SJCRH30 (cell line): ENCODE results near the gene PROC. TPM values are rescaled to one million over a fixed set of nuclear protein-coding genes. Genes with fewer than 3 reads are reported as not detected.
A peak's percentile ranks its signal among the peaks of the same experiment; 100 is the strongest.

Source experiments
- DNase-seq, 2 experiments: peaks; one replicate each; pipeline ENCODE4 v3.0.0-alpha.2; 2015 to 2020
- H3K27ac ChIP-seq: fragments of 250-450 bp; sonication (Bioruptor Pico); 2 replicates; pipeline ENCODE4 v1.5.1; 2020; ENCODE audit warnings: mild to moderate bottlenecking, moderate library complexity
- H3K27me3 ChIP-seq: fragments of 250-450 bp; sonication (Bioruptor Pico); 2 replicates; pipeline ENCODE4 v1.5.1; 2020; ENCODE audit warnings: mild to moderate bottlenecking, moderate library complexity
- H3K36me3 ChIP-seq: fragments of 250-450 bp; sonication (Bioruptor Pico); 2 replicates; pipeline ENCODE4 v1.5.1; 2020; ENCODE audit warnings: mild to moderate bottlenecking, moderate library complexity
- H3K4me1 ChIP-seq: fragments of 250-450 bp; sonication (Bioruptor Pico); 2 replicates; pipeline ENCODE4 v1.5.1; 2020; ENCODE audit warnings: mild to moderate bottlenecking, moderate library complexity
- H3K4me3 ChIP-seq: fragments of 250-450 bp; sonication (Bioruptor Pico); 2 replicates; pipeline ENCODE4 v1.5.1; 2020; ENCODE audit warnings: mild to moderate bottlenecking, moderate library complexity
- H3K9me3 ChIP-seq: fragments of 250-450 bp; sonication (Bioruptor Pico); replicated peaks from 2 replicates; pipeline ENCODE4 v1.5.1; 2020; ENCODE audit warnings: mild to moderate bottlenecking, moderate library complexity
- total RNA-seq: library from RNA; depleted of rRNA; stranded (reverse); fragments of >200 nt; shearing (Covaris generic); gene quantifications from 2 replicates; pipeline ENCODE4 v1.2.3, GENCODE V29; 2014; rRNA removed

The PROC gene
- not detected in 2 replicates for total RNA-seq

- no peak for DNase-seq
- H3K4me3 ChIP-seq, result no peak within 1 kb of the TSS
- no peak within 1 kb of the TSS for H3K27ac ChIP-seq
- H3K27me3 ChIP-seq, result no peaks in the 10 kb centered on the region
- H3K36me3 ChIP-seq, result no peaks in the 10 kb centered on the region
- H3K9me3 ChIP-seq, result no peaks in the 10 kb centered on the region; the same call in 1 of the 2 replicates
- H3K4me1 ChIP-seq, result peaks cover 24% of the 10 kb centered on the region
Measured at GRCh38 chr2:127418300-127419111, at the start of gene PROC. PROC (plus strand) TSS chr2:127418427; CDS start chr2:127419943, 1,516 bp downstream.

DNA sequence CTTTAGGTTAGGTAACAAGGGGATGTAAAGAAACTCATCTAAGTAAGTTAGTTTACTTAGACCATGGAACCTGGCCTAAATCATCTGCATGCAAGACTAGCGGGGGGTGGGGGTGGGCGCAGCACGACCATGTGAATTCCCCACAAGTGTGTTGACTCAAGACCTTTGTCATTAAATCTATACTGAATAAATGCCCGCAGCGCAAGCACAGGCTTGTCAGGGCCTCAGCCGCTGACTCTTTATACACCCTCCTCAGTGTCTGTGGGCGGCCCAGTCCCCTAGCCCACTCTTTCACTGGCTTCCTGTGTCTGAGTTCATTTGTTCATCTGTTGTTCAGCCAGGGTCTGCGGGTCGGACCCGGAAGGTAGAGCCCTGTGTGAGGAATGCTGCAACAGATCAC, 48.2 kb upstream of the PROC start:
- H3K4me1 ChIP-seq, result peaks cover 15% of the 10 kb centered on the region
- no peaks in the 10 kb centered on the region; the same call in 1 of the 2 replicates for H3K36me3 ChIP-seq
- H3K9me3 ChIP-seq, result no peaks in the 10 kb centered on the region
- no peak for DNase-seq
- H3K27me3 ChIP-seq, result no peaks in the 10 kb centered on the region
- H3K4me3 ChIP-seq, result no peak overlapping the region
- no peak overlapping the region for H3K27ac ChIP-seq

DNA sequence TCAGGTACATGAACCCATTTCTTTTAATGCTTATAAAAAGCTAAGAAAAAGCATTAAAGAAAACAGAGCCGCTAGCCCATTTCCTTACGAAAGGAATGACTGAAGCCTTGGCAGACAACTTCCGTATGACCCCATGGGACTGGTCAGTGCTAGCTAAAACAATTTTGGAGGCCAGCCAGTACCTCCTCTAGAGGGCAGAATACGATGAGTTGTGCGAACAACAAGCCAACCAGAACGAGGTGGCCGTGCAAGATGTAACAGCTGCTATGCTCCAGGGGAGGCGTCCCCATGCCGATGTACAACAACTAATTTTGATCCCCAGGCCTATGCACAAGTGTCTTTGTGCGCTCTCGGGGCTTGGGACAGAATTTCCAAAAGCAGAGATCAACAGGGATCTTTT, 47.2 kb upstream of the PROC start:
- Histone ChIP-seq H3K4me3 (peak overlapping the region; percentile 51), H3K36me3 (no peaks in the 10 kb centered on the region; the same call in 1 of the 2 replicates), H3K4me1 (peaks cover 15% of the 10 kb centered on the region), H3K9me3 (peaks cover 5% of the 10 kb centered on the region; the same call in 1 of the 2 replicates), H3K27ac (peak overlapping the region; percentile 94), H3K27me3 (no peaks in the 10 kb centered on the region)
- peak; percentile 95 to 97 for DNase-seq

DNA sequence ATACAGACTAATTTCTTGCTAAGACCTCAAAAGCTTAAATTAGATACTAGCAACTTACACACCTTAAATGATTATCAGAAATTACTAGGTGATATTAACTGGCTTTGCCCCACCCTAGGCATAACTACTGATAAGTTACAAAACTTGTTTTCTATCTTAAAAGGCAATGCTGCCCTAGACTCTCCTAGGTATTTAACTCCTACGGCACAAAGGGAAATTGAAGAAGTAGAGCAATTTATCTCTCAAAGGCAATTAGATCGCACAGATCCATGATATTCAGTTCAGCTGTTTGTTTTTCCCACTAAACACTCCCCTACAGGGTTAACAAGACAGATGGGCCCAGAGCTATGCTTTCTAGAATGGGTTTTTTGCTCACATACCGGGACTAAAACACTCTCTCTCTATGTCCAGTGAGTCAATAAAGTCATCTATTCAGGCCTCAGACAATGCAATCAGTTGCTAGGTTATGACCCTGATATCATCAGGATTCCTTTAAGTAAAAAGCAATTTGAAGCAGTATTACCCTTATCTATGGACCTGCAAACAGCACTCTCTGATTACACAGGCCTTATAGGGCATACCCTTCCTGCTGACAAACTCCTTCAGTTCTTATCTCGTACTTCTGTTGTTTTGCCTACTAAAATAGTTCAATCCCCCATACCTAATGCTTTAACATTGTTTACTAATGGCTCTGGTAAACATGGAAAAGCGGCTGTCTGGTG, 44.7 kb upstream of the PROC start:
- no peaks in the 10 kb centered on the region; the same call in none of the 2 replicates for H3K36me3 ChIP-seq
- peaks cover 9% of the 10 kb centered on the region; the same call in 1 of the 2 replicates for H3K9me3 ChIP-seq
- no peaks in the 10 kb centered on the region for H3K27me3 ChIP-seq
- no peak for DNase-seq
- no peak overlapping the region for H3K4me3 ChIP-seq
- H3K4me1 ChIP-seq, result peaks cover 15% of the 10 kb centered on the region
- H3K27ac ChIP-seq, result no peak overlapping the region

DNA sequence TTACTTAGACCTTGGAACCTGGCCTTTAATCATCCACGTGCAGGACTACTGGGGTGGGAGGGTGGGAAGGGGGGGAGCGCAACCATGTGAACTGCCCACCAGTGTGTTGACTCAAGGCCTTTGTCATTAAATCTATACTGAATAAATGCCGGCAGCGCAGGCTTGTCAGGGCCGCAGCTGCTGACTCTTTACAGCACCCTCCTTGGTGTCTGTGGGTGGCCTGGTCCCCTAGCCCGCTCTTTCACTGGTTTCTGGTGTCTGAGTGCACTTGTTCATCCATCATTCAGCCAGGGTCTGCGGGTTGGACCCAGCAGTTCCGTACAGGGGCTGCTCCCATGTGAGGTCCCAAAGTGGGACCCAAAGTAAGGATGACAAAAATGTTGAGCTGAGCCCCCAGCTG, 42.0 kb upstream of the PROC start:
- Histone ChIP-seq H3K27ac (no peak overlapping the region), H3K27me3 (no peaks in the 10 kb centered on the region), H3K36me3 (no peaks in the 10 kb centered on the region; the same call in 1 of the 2 replicates), H3K4me1 (peaks cover 12% of the 10 kb centered on the region), H3K9me3 (peaks cover 9% of the 10 kb centered on the region; the same call in 1 of the 2 replicates), H3K4me3 (no peak overlapping the region)
- no peak for DNase-seq

DNA sequence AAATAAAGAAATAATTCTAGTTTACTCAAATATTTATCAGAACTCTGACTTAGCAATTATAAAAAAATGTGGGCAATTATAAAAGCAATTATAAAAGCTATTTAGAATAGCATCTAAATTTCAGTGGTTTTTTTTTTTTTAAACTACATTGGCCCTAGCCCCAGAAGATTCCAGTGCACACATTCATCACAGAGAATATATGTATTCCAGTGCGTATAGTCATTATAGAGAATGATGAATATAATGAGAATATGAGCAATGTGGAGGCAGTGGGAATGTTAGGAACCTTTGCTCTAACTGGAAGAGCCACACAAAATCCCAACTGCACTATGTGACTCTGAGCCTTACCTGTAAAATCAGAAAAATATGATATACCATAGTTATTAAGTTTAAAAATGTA, 41.0 kb upstream of the PROC start:
- Histone ChIP-seq H3K27me3 (no peaks in the 10 kb centered on the region), H3K9me3 (peaks cover 9% of the 10 kb centered on the region; the same call in 1 of the 2 replicates), H3K27ac (no peak overlapping the region), H3K36me3 (no peaks in the 10 kb centered on the region; the same call in 1 of the 2 replicates), H3K4me3 (no peak overlapping the region), H3K4me1 (peaks cover 4% of the 10 kb centered on the region; the same call in 1 of the 2 replicates)
- no peak for DNase-seq

GRCh38 chr2:127378720-127379119, 39.5 kb upstream of the PROC start:
- no peak for DNase-seq
- H3K4me3 ChIP-seq, result no peak overlapping the region
- H3K9me3 ChIP-seq, result peaks cover 9% of the 10 kb centered on the region; the same call in 1 of the 2 replicates
- H3K27ac ChIP-seq, result no peak overlapping the region
- no peaks in the 10 kb centered on the region; the same call in 1 of the 2 replicates for H3K36me3 ChIP-seq
- no peaks in the 10 kb centered on the region for H3K27me3 ChIP-seq
- no peaks in the 10 kb centered on the region for H3K4me1 ChIP-seq

- Histone ChIP-seq H3K27ac (no peak overlapping the region), H3K27me3 (no peaks in the 10 kb centered on the region), H3K4me1 (no peaks in the 10 kb centered on the region), H3K4me3 (no peak overlapping the region), H3K36me3 (no peaks in the 10 kb centered on the region; the same call in 1 of the 2 replicates), H3K9me3 (peaks cover 9% of the 10 kb centered on the region; the same call in 1 of the 2 replicates)
- no peak for DNase-seq
Measured at GRCh38 chr2:127379712-127380355, 38.4 kb upstream of the PROC start.

DNA sequence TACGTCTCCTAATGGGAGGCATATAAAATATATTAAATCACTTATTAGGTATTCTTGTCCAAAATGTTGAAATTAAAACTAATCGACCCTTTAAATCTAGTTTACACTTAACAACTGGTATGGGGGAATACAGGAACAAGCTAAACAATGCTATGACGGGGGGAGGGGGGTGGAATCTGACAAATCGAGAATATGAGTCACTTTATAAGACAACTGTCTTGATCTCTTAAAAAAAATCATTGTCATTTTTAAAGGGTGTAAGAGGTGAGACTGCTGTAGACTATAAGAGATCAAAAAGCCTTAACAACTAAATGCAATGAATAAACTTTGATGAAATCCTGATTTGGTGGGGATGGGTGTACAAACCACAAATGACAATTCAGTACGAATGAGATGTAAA, 36.5 kb upstream of the PROC start:
- DNase-seq, result no peak
- Histone ChIP-seq H3K27ac (no peak overlapping the region), H3K4me1 (peaks cover 9% of the 10 kb centered on the region; the same call in 1 of the 2 replicates), H3K4me3 (no peak overlapping the region), H3K27me3 (no peaks in the 10 kb centered on the region), H3K9me3 (no peaks in the 10 kb centered on the region), H3K36me3 (no peaks in the 10 kb centered on the region; the same call in 1 of the 2 replicates)

- H3K36me3 ChIP-seq, result no peaks in the 10 kb centered on the region
- no peak overlapping the region for H3K4me3 ChIP-seq
- DNase-seq, result no peak
- no peaks in the 10 kb centered on the region for H3K9me3 ChIP-seq
- no peak overlapping the region for H3K27ac ChIP-seq
- H3K27me3 ChIP-seq, result no peaks in the 10 kb centered on the region
- H3K4me1 ChIP-seq, result peaks cover 9% of the 10 kb centered on the region; the same call in 1 of the 2 replicates
Measured at GRCh38 chr2:127382831-127383230, 35.4 kb upstream of the PROC start.

DNA sequence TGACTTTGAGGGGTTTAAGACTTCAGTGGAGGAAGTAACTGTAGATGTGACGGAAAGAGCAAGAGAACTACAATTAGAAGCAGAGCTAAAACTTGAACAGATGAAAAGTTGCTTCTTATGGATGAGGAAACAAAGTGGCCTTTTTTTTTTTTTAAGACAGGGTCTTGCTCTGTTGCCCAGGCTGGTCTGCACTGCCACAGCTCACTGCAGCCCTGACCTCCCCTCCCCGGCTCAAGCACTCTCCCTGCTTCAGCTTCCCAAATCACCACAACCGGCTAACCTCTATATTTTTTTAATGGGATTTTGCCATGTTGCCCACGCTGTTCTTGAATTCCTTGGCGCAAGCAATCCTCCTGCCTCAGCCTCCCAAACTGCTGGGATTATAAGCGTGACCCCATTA, 33.7 kb upstream of the PROC start:
- H3K27ac ChIP-seq, result no peak overlapping the region
- no peaks in the 10 kb centered on the region for H3K9me3 ChIP-seq
- H3K4me1 ChIP-seq, result peaks cover 9% of the 10 kb centered on the region; the same call in 1 of the 2 replicates
- DNase-seq, result no peak
- H3K27me3 ChIP-seq, result no peaks in the 10 kb centered on the region
- no peaks in the 10 kb centered on the region for H3K36me3 ChIP-seq
- H3K4me3 ChIP-seq, result no peak overlapping the region

GRCh38 chr2:127386246-127386645, 32.0 kb upstream of the PROC start:
- Histone ChIP-seq H3K27ac (no peak overlapping the region), H3K9me3 (no peaks in the 10 kb centered on the region), H3K4me3 (peak overlapping the region; percentile 100), H3K27me3 (no peaks in the 10 kb centered on the region), H3K4me1 (peaks cover 9% of the 10 kb centered on the region; the same call in 1 of the 2 replicates), H3K36me3 (no peaks in the 10 kb centered on the region)
- DNase-seq, result no peak

- Histone ChIP-seq H3K36me3 (no peaks in the 10 kb centered on the region), H3K4me3 (peak overlapping the region; percentile 100), H3K27ac (peak overlapping the region; percentile 94), H3K27me3 (no peaks in the 10 kb centered on the region), H3K9me3 (no peaks in the 10 kb centered on the region), H3K4me1 (peaks cover 9% of the 10 kb centered on the region; the same call in 1 of the 2 replicates)
- peak; percentile 88 to 89 for DNase-seq
Measured at GRCh38 chr2:127386764-127387654, 31.2 kb upstream of the PROC start.
